ENCODE data around the gene HSPBAP1.

The HSPBAP1 gene

GRCh38 chr3:122772827-122773226 lies 20.8 kb downstream of the HSPBAP1 start:
- no peak for DNase-seq (ENCODE audit: extremely low read depth, low read depth)

DNA sequence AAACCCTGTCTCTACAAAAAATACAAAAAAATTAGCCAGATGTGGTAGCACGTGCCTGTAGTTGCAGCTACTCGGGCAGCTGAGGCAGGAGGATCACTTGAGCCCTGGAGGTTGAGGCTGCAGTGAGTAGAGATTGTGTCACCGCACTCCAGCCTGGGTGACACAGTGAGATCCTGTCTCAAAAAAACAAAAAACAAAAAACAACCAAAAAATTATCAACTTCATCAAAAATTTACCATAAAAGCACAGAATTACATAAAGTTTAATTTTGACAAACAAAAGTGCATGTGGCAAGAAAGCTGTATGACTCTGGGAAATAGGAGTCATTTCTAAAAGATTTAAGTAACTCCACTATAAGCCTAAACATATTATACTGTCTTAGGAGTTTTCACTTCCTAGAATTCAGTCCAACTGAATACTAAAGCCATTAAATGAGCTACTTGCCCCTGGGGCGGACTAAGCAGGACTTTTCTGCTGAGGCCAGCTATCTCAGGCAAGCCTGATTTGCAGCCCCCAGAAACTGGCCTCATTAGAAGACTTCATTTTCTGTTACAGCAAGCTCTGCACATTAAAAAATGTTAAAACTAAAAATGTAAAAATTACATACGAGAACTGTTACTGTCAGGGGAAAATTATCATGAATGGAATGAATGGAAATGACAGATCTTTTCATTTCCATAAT lies 23.0 kb downstream of the HSPBAP1 start:
- DNase-seq (ENCODE audit: extremely low read depth, low read depth) = no peak
- TF ChIP-seq, protein P1, sequence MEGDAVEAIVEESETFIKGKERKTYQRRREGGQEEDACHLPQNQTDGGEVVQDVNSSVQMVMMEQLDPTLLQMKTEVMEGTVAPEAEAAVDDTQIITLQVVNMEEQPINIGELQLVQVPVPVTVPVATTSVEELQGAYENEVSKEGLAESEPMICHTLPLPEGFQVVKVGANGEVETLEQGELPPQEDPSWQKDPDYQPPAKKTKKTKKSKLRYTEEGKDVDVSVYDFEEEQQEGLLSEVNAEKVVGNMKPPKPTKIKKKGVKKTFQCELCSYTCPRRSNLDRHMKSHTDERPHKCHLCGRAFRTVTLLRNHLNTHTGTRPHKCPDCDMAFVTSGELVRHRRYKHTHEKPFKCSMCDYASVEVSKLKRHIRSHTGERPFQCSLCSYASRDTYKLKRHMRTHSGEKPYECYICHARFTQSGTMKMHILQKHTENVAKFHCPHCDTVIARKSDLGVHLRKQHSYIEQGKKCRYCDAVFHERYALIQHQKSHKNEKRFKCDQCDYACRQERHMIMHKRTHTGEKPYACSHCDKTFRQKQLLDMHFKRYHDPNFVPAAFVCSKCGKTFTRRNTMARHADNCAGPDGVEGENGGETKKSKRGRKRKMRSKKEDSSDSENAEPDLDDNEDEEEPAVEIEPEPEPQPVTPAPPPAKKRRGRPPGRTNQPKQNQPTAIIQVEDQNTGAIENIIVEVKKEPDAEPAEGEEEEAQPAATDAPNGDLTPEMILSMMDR (IDR thresholded peaks at IDR 0.05; ENCODE audit: low read depth, low read length) = no peak

More at GRCh38 chr3:122772827-122773226, 20.8 kb downstream of the HSPBAP1 start:
- TF ChIP-seq, protein P1 (IDR thresholded peaks at IDR 0.05; ENCODE audit: low read depth, low read length) = no peak

GRCh38 chr3:122767540-122768372 lies 25.9 kb downstream of the HSPBAP1 start:
- TF ChIP-seq, protein P1 (IDR thresholded peaks at IDR 0.05; ENCODE audit: low read depth, low read length) = no peak
- no peak for DNase-seq (ENCODE audit: extremely low read depth, low read depth)

DNA sequence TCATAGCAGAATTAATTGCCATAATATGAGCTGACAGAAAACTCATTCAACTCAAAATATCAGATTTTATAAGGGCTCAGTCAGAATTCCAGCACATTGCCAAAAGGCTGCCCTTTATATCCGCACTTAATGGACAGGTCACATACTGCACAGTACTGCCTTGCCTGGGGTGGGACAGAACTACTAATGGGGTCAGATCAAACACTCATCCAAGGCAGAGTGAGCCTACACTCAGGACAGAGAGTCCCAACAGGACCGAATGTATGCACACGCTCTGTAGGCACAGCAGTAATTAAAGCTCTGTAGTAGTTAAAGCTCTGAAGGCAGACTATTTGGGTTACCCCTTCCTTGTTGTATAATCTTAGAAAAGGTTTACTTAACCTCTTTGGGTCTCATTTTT lies 27.2 kb downstream of the HSPBAP1 start:
- no peak for DNase-seq (ENCODE audit: extremely low read depth, low read depth)
- TF ChIP-seq, protein P1 (IDR thresholded peaks at IDR 0.05; ENCODE audit: low read depth, low read length) = no peak

GRCh38 chr3:122760453-122761271 lies 33.0 kb downstream of the HSPBAP1 start:
- TF ChIP-seq, protein P1 (IDR thresholded peaks at IDR 0.05; ENCODE audit: low read depth, low read length) = no peak

GRCh38 chr3:122758877-122759560 lies 34.6 kb downstream of the HSPBAP1 start:
- DNase-seq (ENCODE audit: extremely low read depth, low read depth) = peak; percentile 30
- TF ChIP-seq, protein P1 (IDR thresholded peaks at IDR 0.05; ENCODE audit: low read depth, low read length) = no peak

More at GRCh38 chr3:122760453-122761271, 33.0 kb downstream of the HSPBAP1 start:
- DNase-seq (ENCODE audit: extremely low read depth, low read depth) = no peak
